ENCODE results near the gene SPG11.

The SPG11 gene

GRCh38 chr15:44663410-44664308 lies at the start of gene SPG11:
SPG11 (minus strand) TSS chr15:44663662; CDS start chr15:44663647, 15 bp downstream.
- Histone ChIP-seq H2AFZ (ENCODE audit: low read length) (peak within 1 kb of the TSS; percentile 91), H3K9me2 (replicated peaks; ENCODE audit: low read depth, low read length) (no peaks in the 10 kb centered on the region), H3K4me3 (ENCODE audit: low read length, poor library complexity, severe bottlenecking) (peak within 1 kb of the TSS; percentile 81), H3F3A (ENCODE audit: low read depth) (no peaks in the 10 kb centered on the region), H4K20me1 (ENCODE audit: insufficient read depth, low read length, poor library complexity, severe bottlenecking) (peaks cover 6% of the 10 kb centered on the region), H3K9ac (ENCODE audit: low read depth, low read length, poor library complexity, severe bottlenecking) (peak within 1 kb of the TSS; percentile 92), H3K4me1 (ENCODE audit: insufficient read depth, low read length, poor library complexity, severe bottlenecking) (peaks cover 26% of the 10 kb centered on the region), H3K4me2 (ENCODE audit: low read depth, low read length, poor library complexity, severe bottlenecking) (peak within 1 kb of the TSS; percentile 78), H3K9me3 (ENCODE audit: insufficient read depth, low read depth, low read length) (no peaks in the 10 kb centered on the region), H3K27me3 (ENCODE audit: insufficient read depth, low read length, poor library complexity, severe bottlenecking) (no peaks in the 10 kb centered on the region), H3K79me2 (ENCODE audit: insufficient read depth, low read length) (peaks cover 22% of the 10 kb centered on the region), H3K36me3 (ENCODE audit: insufficient read depth, low read length) (no peaks in the 10 kb centered on the region)
- TF ChIP-seq CTCF (conservative IDR thresholded peaks at IDR 0.05; ENCODE audit: low read length) (peak; percentile 76), EZH2phosphoT487 (IDR thresholded peaks at IDR 0.05; ENCODE audit: borderline replicate concordance) (no peak)

- H3K9me2 ChIP-seq (replicated peaks; ENCODE audit: low read depth, low read length): no peaks in the 10 kb centered on the region
- peaks cover 72% of the 10 kb centered on the region for H3K79me2 ChIP-seq (ENCODE audit: insufficient read depth, low read length)
- peaks cover 51% of the 10 kb centered on the region for H3K4me1 ChIP-seq (ENCODE audit: insufficient read depth, low read length, poor library complexity, severe bottlenecking)
- TF ChIP-seq EZH2phosphoT487 (IDR thresholded peaks at IDR 0.05; ENCODE audit: borderline replicate concordance) (no peak), CTCF (conservative IDR thresholded peaks at IDR 0.05; ENCODE audit: low read length) (no peak)
- no peak overlapping the region for H2AFZ ChIP-seq (ENCODE audit: low read length)
- H3K9ac ChIP-seq (ENCODE audit: low read depth, low read length, poor library complexity, severe bottlenecking): peak overlapping the region; percentile 98
- H3K4me3 ChIP-seq (ENCODE audit: low read length, poor library complexity, severe bottlenecking): peak overlapping the region; percentile 83
- peaks cover 61% of the 10 kb centered on the region for H4K20me1 ChIP-seq (ENCODE audit: insufficient read depth, low read length, poor library complexity, severe bottlenecking)
- H3K9me3 ChIP-seq (ENCODE audit: insufficient read depth, low read depth, low read length): no peaks in the 10 kb centered on the region
- peaks cover 10% of the 10 kb centered on the region for H3K27me3 ChIP-seq (ENCODE audit: insufficient read depth, low read length, poor library complexity, severe bottlenecking)
- peaks cover 32% of the 10 kb centered on the region for H3K36me3 ChIP-seq (ENCODE audit: insufficient read depth, low read length)
- H3K4me2 ChIP-seq (ENCODE audit: low read depth, low read length, poor library complexity, severe bottlenecking): peak overlapping the region; percentile 98
- peaks cover 9% of the 10 kb centered on the region; the same call in 1 of the 2 replicates for H3F3A ChIP-seq (ENCODE audit: low read depth)
These were observed 49.0 kb upstream of the SPG11 start for GRCh38 chr15:44712346-44713005.

GRCh38 chr15:44711743-44712345 lies 48.4 kb upstream of the SPG11 start:
- H3K4me2 ChIP-seq (ENCODE audit: low read depth, low read length, poor library complexity, severe bottlenecking): peak overlapping the region; percentile 98
- H3K9ac ChIP-seq (ENCODE audit: low read depth, low read length, poor library complexity, severe bottlenecking): peak overlapping the region; percentile 98
- no peaks in the 10 kb centered on the region for H3K9me3 ChIP-seq (ENCODE audit: insufficient read depth, low read depth, low read length)
- H3K36me3 ChIP-seq (ENCODE audit: insufficient read depth, low read length): peaks cover 26% of the 10 kb centered on the region
- no peak overlapping the region for H2AFZ ChIP-seq (ENCODE audit: low read length)
- H3K4me3 ChIP-seq (ENCODE audit: low read length, poor library complexity, severe bottlenecking): peak overlapping the region; percentile 83
- peaks cover 10% of the 10 kb centered on the region for H3K27me3 ChIP-seq (ENCODE audit: insufficient read depth, low read length, poor library complexity, severe bottlenecking)
- H4K20me1 ChIP-seq (ENCODE audit: insufficient read depth, low read length, poor library complexity, severe bottlenecking): peaks cover 55% of the 10 kb centered on the region
- no peak for TF ChIP-seq CTCF (conservative IDR thresholded peaks at IDR 0.05; ENCODE audit: low read length)
- TF ChIP-seq EZH2phosphoT487 (IDR thresholded peaks at IDR 0.05; ENCODE audit: borderline replicate concordance): no peak
- H3K9me2 ChIP-seq (replicated peaks; ENCODE audit: low read depth, low read length): no peaks in the 10 kb centered on the region
- H3K4me1 ChIP-seq (ENCODE audit: insufficient read depth, low read length, poor library complexity, severe bottlenecking): peaks cover 51% of the 10 kb centered on the region
- H3K79me2 ChIP-seq (ENCODE audit: insufficient read depth, low read length): peaks cover 66% of the 10 kb centered on the region
- H3F3A ChIP-seq (ENCODE audit: low read depth): peaks cover 4% of the 10 kb centered on the region; the same call in 1 of the 2 replicates
